Activated CD8-positive, alpha-beta T cell treated with anti-CD3 and anti-CD28 coated beads for 36 hours (primary cell): ENCODE data around the gene MBTPS1. TPM values are rescaled to one million over a fixed set of nuclear protein-coding genes. Genes with fewer than 3 reads are reported as not detected.
A peak's percentile ranks its signal among the peaks of the same experiment; 100 is the strongest.

Experiments
- ATAC-seq: fragments of 200-7000 bp; cut with Tn5 transposase; one replicate; pipeline ENCODE4 v1.10.0; 2021; ENCODE audit warnings: mild to moderate bottlenecking, moderate library complexity
- CTCF ChIA-PET: fragments of 350-600 bp; sonication (Branson Sonifier 250); formaldehyde crosslinking; loops from one replicate; lab custom pipeline; 2021; ENCODE audit warnings: antibody characterized with exemption; lab: Charles Lee
- POLR2A ChIA-PET: fragments of 350-600 bp; sonication (Branson Sonifier 250); formaldehyde crosslinking; loops from one replicate; lab custom pipeline; 2021; ENCODE audit warnings: antibody characterized with exemption; lab: Charles Lee
- DNase-seq: peaks from one replicate; pipeline ENCODE4 v3.0.0-alpha.2; 2020
- H3K27ac Mint-ChIP-seq: one replicate; pipeline ENCODE4 v1.8.0; 2021; ENCODE audit warnings: mild to moderate bottlenecking, mixed read lengths
- H3K27me3 Mint-ChIP-seq: one replicate; pipeline ENCODE4 v1.8.0; 2021; ENCODE audit warnings: mixed read lengths
- H3K36me3 Mint-ChIP-seq: one replicate; pipeline ENCODE4 v1.8.0; 2021; ENCODE audit warnings: low read depth, mixed read lengths
- H3K4me1 Mint-ChIP-seq: one replicate; pipeline ENCODE4 v1.8.0; 2021; ENCODE audit warnings: low read depth, mixed read lengths
- H3K4me3 Mint-ChIP-seq: one replicate; pipeline ENCODE4 v1.8.0; 2021; ENCODE audit warnings: mild to moderate bottlenecking, moderate library complexity, mixed read lengths
- H3K9me3 Mint-ChIP-seq: one replicate; pipeline ENCODE4 v1.8.0; 2021; ENCODE audit warnings: mixed read lengths
- CTCF ChIP-seq: fragments of 200-600 bp; IDR thresholded peaks from one replicate; pipeline ENCODE4 v1.8.0; 2022; ENCODE audit warnings: antibody characterized with exemption, mild to moderate bottlenecking
- intact Hi-C: fragments of 100-400 bp; cut with micrococcal nuclease; formaldehyde crosslinking; loops from one replicate; pipeline ENCODE4 v1.10.0; 2022
- total RNA-seq, 2 experiments: library from RNA; stranded (reverse); gene quantifications; one replicate each; pipeline ENCODE4 v1.2.3, GENCODE V29; 2021

MBTPS1 gene
- total RNA-seq, 2 experiments from 2014 or later, result 31.5 to 31.7 TPM

GRCh38 chr16:84103678-84104077 lies 13.1 kb downstream of the MBTPS1 start:
- DNase-seq (no peak), ATAC-seq (no peak)
- intact Hi-C loops, result no loop called here
- POLR2A ChIA-PET, result interaction anchor here (1.6 to 4.0 kb wide), 2 partner anchors 12 to 15 kb away, joined by 3 to 25 read pairs; partner anchors contain the start of gene MBTPS1
- Mint-ChIP-seq H3K27ac (peak overlapping the region; percentile 36), H3K4me1 (peaks cover 55% of the 10 kb centered on the region), H3K36me3 (peaks cover 12% of the 10 kb centered on the region), H3K4me3 (no peak overlapping the region), H3K27me3 (no peaks in the 10 kb centered on the region), H3K9me3 (no peaks in the 10 kb centered on the region)
- CTCF ChIA-PET, result interaction anchor here (0.6 to 2.8 kb wide), 4 partner anchors 13 to 71 kb away, joined by 3 to 16 read pairs (median 4); partner anchors contain the start of gene MBTPS1
- TF ChIP-seq CTCF, result no peak

- intact Hi-C loops, result no loop called here
- H3K27ac Mint-ChIP-seq, result no peak overlapping the region
- H3K4me3 Mint-ChIP-seq, result no peak overlapping the region
- peaks cover 34% of the 10 kb centered on the region for H3K4me1 Mint-ChIP-seq
- ChIA-PET CTCF (interaction anchor here (1.4 to 3.7 kb wide), 4 partner anchors 11 to 77 kb away, joined by 3 to 25 read pairs (median 9); no protein-coding TSS in a partner anchor), POLR2A (interaction anchor here (1.0 to 1.9 kb wide), 3 partner anchors 9 to 39 kb away, joined by 3 to 6 read pairs (median 5); partner anchors contain the start of gene MBTPS1)
- TF ChIP-seq CTCF, result no peak
- DNase-seq, result no peak
- H3K9me3 Mint-ChIP-seq, result no peaks in the 10 kb centered on the region
- ATAC-seq, result no peak
- no peaks in the 10 kb centered on the region for H3K27me3 Mint-ChIP-seq
- peaks cover 33% of the 10 kb centered on the region for H3K36me3 Mint-ChIP-seq
These were observed 17.8 kb downstream of the MBTPS1 start for GRCh38 chr16:84098939-84099338.

- peaks cover 41% of the 10 kb centered on the region for H3K36me3 Mint-ChIP-seq
These were observed 20.2 kb downstream of the MBTPS1 start for GRCh38 chr16:84096447-84097005.

GRCh38 chr16:84095466-84095865 lies 21.3 kb downstream of the MBTPS1 start:
- POLR2A ChIA-PET, result interaction anchor here (1.2 kb wide), 1 partner anchor 80 kb away, joined by 5 read pairs; no protein-coding TSS in a partner anchor
- H3K9me3 Mint-ChIP-seq, result no peaks in the 10 kb centered on the region
- ATAC-seq, result no peak
- no peak overlapping the region for H3K27ac Mint-ChIP-seq
- intact Hi-C loops, result no loop called here
- TF ChIP-seq CTCF, result no peak
- H3K36me3 Mint-ChIP-seq, result peaks cover 44% of the 10 kb centered on the region
- H3K4me1 Mint-ChIP-seq, result peaks cover 14% of the 10 kb centered on the region
- no peak overlapping the region for H3K4me3 Mint-ChIP-seq
- no peaks in the 10 kb centered on the region for H3K27me3 Mint-ChIP-seq
- DNase-seq, result no peak
- CTCF ChIA-PET, result interaction anchor here (1.0 to 1.1 kb wide), 2 partner anchors 21 to 79 kb away, joined by 3 read pairs; partner anchors contain the start of gene MBTPS1

More at GRCh38 chr16:84096447-84097005, 20.2 kb downstream of the MBTPS1 start:
- no peak for TF ChIP-seq CTCF
- POLR2A ChIA-PET, result interaction anchor here (0.7 to 1.8 kb wide), 3 partner anchors 17 to 79 kb away, joined by 3 to 14 read pairs (median 5); partner anchors contain the start of gene MBTPS1
- CTCF ChIA-PET, result interaction anchor here (1.1 to 1.8 kb wide), 3 partner anchors 12 to 90 kb away, joined by 3 to 7 read pairs (median 7); partner anchors contain the start of genes MBTPS1 and TAF1C
- ATAC-seq (no peak), DNase-seq (no peak)
- intact Hi-C loops, result no loop called here
- H3K9me3 Mint-ChIP-seq, result no peaks in the 10 kb centered on the region
- H3K4me1 Mint-ChIP-seq, result peaks cover 15% of the 10 kb centered on the region
- no peak overlapping the region for H3K27ac Mint-ChIP-seq
- H3K27me3 Mint-ChIP-seq, result no peaks in the 10 kb centered on the region
- H3K4me3 Mint-ChIP-seq, result no peak overlapping the region

- ChIA-PET POLR2A (interaction anchor here (0.7 kb wide), 1 partner anchor 44 kb away, joined by 3 read pairs; no protein-coding TSS in a partner anchor), CTCF (no interaction called here)
- Mint-ChIP-seq H3K9me3 (no peaks in the 10 kb centered on the region), H3K27ac (no peak overlapping the region), H3K4me3 (no peak overlapping the region), H3K4me1 (peaks cover 12% of the 10 kb centered on the region), H3K27me3 (no peaks in the 10 kb centered on the region), H3K36me3 (peaks cover 49% of the 10 kb centered on the region)
- intact Hi-C loops, result no loop called here
- DNase-seq (no peak), ATAC-seq (no peak)
- TF ChIP-seq CTCF, result no peak
These were observed 22.9 kb downstream of the MBTPS1 start for GRCh38 chr16:84093879-84094270.
